Osteocyte (in vitro differentiated cells): ENCODE results near the gene BAG1. TPM values are rescaled to one million over a fixed set of nuclear protein-coding genes. Genes with fewer than 3 reads are reported as not detected.

Experiments
- DNase-seq: peaks from one replicate; pipeline ENCODE4 v3.0.0; 2021; ENCODE audit warnings: mixed read lengths; ENCODE audit not compliant: unreplicated experiment; ENCODE audit errors: extremely low spot score
- H3K27ac Mint-ChIP-seq: one replicate; pipeline ENCODE4 v1.8.0; 2021; ENCODE audit warnings: mild to moderate bottlenecking, mixed read lengths; ENCODE audit not compliant: unreplicated experiment
- H3K27me3 Mint-ChIP-seq: one replicate; pipeline ENCODE4 v1.8.0; 2021; ENCODE audit warnings: mixed read lengths; ENCODE audit not compliant: unreplicated experiment
- H3K36me3 Mint-ChIP-seq: one replicate; pipeline ENCODE4 v1.8.0; 2021; ENCODE audit warnings: mixed read lengths; ENCODE audit not compliant: unreplicated experiment
- H3K4me1 Mint-ChIP-seq: one replicate; pipeline ENCODE4 v1.8.0; 2021; ENCODE audit warnings: mixed read lengths; ENCODE audit not compliant: unreplicated experiment
- H3K4me3 Mint-ChIP-seq: one replicate; pipeline ENCODE4 v1.8.0; 2021; ENCODE audit warnings: mild to moderate bottlenecking, moderate library complexity, mixed read lengths; ENCODE audit not compliant: unreplicated experiment
- H3K9me3 Mint-ChIP-seq: one replicate; pipeline ENCODE4 v1.8.0; 2021; ENCODE audit warnings: mixed read lengths; ENCODE audit not compliant: unreplicated experiment
- total RNA-seq: library from RNA; stranded (reverse); gene quantifications from 2 replicates; pipeline ENCODE4 v1.2.1, GENCODE V29; 2021
- TF ChIP-seq, protein P1 (sequence below): fragments of 200-600 bp; sonication (generic); IDR thresholded peaks from 2 replicates; pipeline ENCODE4 v1.5.0; 2021; ENCODE audit warnings: antibody characterized with exemption, mild to moderate bottlenecking, moderate library complexity

Gene BAG1
- total RNA-seq, 1 donor from 2014 or later = 73.9 TPM

DNA sequence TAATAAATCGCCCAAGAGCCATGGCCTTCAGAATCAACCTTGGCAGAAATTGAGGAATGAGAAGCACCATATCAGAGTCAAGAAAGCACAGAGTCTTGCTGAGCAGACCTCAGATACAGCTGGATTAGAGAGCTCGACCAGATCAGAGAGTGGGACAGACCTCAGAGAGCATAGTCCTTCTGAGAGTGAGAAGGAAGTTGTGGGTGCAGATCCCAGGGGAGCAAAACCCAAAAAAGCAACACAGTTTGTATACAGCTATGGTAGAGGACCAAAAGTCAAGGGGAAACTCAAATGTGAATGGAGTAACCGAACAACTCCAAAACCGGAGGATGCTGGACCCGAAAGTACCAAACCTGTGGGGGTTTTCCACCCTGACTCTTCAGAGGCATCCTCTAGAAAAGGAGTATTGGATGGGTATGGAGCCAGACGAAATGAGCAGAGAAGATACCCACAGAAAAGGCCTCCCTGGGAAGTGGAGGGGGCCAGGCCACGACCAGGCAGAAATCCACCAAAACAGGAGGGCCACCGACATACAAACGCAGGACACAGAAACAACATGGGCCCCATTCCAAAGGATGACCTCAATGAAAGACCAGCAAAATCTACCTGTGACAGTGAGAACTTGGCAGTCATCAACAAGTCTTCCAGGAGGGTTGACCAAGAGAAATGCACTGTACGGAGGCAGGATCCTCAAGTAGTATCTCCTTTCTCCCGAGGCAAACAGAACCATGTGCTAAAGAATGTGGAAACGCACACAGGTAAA lies 30.3 kb upstream of the BAG1 start:
- Mint-ChIP-seq H3K4me1 (peaks cover 46% of the 10 kb centered on the region), H3K4me3 (no peak overlapping the region), H3K27ac (peak overlapping the region; percentile 8), H3K36me3 (peaks cover 39% of the 10 kb centered on the region), H3K27me3 (no peaks in the 10 kb centered on the region), H3K9me3 (no peaks in the 10 kb centered on the region)
- DNase-seq = peak; percentile 42
- TF ChIP-seq, protein P1, sequence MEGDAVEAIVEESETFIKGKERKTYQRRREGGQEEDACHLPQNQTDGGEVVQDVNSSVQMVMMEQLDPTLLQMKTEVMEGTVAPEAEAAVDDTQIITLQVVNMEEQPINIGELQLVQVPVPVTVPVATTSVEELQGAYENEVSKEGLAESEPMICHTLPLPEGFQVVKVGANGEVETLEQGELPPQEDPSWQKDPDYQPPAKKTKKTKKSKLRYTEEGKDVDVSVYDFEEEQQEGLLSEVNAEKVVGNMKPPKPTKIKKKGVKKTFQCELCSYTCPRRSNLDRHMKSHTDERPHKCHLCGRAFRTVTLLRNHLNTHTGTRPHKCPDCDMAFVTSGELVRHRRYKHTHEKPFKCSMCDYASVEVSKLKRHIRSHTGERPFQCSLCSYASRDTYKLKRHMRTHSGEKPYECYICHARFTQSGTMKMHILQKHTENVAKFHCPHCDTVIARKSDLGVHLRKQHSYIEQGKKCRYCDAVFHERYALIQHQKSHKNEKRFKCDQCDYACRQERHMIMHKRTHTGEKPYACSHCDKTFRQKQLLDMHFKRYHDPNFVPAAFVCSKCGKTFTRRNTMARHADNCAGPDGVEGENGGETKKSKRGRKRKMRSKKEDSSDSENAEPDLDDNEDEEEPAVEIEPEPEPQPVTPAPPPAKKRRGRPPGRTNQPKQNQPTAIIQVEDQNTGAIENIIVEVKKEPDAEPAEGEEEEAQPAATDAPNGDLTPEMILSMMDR = no peak

DNA sequence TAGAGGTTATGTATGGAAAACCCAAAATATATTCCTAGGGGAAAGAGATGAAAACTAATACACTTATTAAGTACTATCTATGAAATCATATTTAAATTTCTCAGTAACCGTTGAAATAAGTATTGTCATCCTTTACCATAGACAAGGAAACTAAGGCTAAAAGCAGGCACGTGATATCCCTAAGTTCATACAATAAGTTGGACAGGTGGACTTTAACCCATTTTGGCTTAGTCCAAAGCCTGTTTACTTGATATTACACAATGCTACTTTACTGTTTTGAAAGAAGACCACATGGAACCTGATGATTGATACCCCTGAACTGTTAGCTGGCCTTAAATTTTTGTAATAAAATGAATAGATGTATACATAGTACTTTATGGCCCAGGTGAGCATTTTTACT lies 29.3 kb upstream of the BAG1 start:
- H3K4me1 Mint-ChIP-seq = peaks cover 47% of the 10 kb centered on the region
- no peaks in the 10 kb centered on the region for H3K9me3 Mint-ChIP-seq
- TF ChIP-seq, protein P1 = no peak
- H3K27ac Mint-ChIP-seq = no peak overlapping the region
- H3K27me3 Mint-ChIP-seq = no peaks in the 10 kb centered on the region
- H3K36me3 Mint-ChIP-seq = peaks cover 34% of the 10 kb centered on the region
- DNase-seq = no peak
- no peak overlapping the region for H3K4me3 Mint-ChIP-seq

DNA sequence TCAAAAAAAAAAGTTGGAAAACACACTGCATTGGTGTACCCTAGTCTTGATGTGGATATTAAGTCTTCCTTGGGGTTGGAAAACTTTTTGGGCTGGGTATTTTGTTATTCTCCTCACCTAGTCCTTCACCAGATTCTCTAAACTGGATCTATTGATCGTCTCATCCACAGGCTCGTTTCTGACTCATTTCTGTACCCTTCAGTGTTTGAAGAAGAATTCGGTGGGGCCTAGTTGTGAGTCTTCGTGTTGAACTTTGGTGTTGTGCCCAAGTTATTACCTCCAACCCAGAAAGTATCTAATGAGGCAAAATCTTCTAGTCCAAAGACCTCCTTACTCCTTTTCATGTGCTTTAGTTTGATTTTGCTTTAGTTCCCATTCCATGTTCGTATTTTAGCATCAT lies 27.4 kb upstream of the BAG1 start:
- H3K27ac Mint-ChIP-seq = peak overlapping the region; percentile 100
- peaks cover 39% of the 10 kb centered on the region for H3K4me1 Mint-ChIP-seq
- peak overlapping the region; percentile 100 for H3K4me3 Mint-ChIP-seq
- no peaks in the 10 kb centered on the region for H3K27me3 Mint-ChIP-seq
- TF ChIP-seq, protein P1 = no peak
- H3K9me3 Mint-ChIP-seq = no peaks in the 10 kb centered on the region
- DNase-seq = no peak
- H3K36me3 Mint-ChIP-seq = peaks cover 22% of the 10 kb centered on the region

DNA sequence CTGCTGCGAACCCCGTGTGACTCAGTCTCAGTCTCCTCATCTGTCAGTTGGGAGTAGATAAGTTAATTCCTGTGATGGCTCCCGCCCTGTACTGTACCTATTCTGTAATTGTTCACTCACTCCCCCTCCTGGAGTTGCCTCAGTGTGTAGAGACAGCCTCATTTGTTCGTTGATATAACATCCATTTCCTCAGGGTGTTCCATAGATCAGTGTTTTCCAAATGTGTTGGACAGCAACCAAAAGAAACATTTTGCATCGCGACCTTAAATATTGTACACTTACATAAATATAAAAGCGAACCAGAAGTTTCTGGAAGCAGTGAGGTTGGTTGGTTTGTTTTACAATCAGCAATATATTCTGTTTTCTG lies 26.5 kb upstream of the BAG1 start:
- no peak for DNase-seq
- no peaks in the 10 kb centered on the region for H3K9me3 Mint-ChIP-seq
- peak overlapping the region; percentile 100 for H3K27ac Mint-ChIP-seq
- peaks cover 34% of the 10 kb centered on the region for H3K4me1 Mint-ChIP-seq
- H3K27me3 Mint-ChIP-seq = no peaks in the 10 kb centered on the region
- peaks cover 16% of the 10 kb centered on the region for H3K36me3 Mint-ChIP-seq
- TF ChIP-seq, protein P1 = no peak
- H3K4me3 Mint-ChIP-seq = peak overlapping the region; percentile 100

DNA sequence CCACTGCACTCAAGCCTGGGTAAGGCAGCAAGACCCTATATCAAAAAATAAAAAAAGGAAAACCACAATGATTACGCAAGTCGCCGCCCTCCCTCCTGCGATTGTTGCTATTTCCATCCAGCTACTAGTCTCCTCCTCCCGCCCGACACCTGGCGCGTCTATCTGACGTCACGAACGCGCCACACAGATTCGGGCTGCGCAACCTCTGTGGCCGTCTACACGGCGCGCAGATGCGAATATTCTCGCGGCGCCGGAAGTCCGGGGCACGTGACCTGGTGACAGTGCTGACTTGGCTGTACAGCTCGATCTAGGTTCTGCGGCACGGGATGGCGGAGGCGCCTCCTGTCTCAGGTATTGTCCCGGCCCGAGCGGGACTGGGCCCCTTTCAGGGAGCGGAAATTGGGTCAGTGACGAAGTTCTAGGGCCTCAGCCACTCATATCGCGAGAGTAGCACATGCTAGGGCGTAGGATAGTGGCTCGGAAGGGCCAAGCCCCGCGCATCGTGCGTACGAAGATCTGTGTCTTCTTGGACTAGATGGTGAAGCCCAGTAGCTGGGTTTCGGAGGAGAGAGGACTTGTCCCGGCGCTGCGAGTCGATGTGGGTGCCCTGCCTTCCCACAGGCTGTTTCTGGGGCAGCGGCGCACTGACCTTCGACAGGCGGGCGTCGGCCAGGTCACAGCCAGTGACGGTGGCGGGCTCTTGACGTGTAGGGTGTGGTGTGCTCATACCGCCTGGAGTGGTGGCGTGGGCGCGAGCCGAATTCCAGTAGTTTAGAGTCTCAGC lies 25.9 kb upstream of the BAG1 start, which contains the start of gene NFX1:
TSS of gene NFX1 (plus strand) at position 270 of the 784 bp plus-strand sequence. CDS start at position 327, 57 bp downstream.
- Mint-ChIP-seq H3K36me3 (peaks cover 12% of the 10 kb centered on the region), H3K9me3 (no peaks in the 10 kb centered on the region), H3K4me1 (peaks cover 33% of the 10 kb centered on the region), H3K27me3 (no peaks in the 10 kb centered on the region), H3K4me3 (peak within 1 kb of the TSS; percentile 100), H3K27ac (peak within 1 kb of the TSS; percentile 100)
- peak; percentile 99 for DNase-seq
- TF ChIP-seq, protein P1 = no peak
